GM19324 (cell line): ENCODE measurements around the gene CACNA1E.

Experiments used
- ATAC-seq: cut with Tn5 transposase; IDR thresholded peaks from one replicate; pipeline ENCODE4 v1.9.1; 2021; ENCODE audit warnings: mild to moderate bottlenecking, moderate library complexity; ENCODE audit not compliant: unreplicated experiment, low FRiP score

The CACNA1E gene

DNA sequence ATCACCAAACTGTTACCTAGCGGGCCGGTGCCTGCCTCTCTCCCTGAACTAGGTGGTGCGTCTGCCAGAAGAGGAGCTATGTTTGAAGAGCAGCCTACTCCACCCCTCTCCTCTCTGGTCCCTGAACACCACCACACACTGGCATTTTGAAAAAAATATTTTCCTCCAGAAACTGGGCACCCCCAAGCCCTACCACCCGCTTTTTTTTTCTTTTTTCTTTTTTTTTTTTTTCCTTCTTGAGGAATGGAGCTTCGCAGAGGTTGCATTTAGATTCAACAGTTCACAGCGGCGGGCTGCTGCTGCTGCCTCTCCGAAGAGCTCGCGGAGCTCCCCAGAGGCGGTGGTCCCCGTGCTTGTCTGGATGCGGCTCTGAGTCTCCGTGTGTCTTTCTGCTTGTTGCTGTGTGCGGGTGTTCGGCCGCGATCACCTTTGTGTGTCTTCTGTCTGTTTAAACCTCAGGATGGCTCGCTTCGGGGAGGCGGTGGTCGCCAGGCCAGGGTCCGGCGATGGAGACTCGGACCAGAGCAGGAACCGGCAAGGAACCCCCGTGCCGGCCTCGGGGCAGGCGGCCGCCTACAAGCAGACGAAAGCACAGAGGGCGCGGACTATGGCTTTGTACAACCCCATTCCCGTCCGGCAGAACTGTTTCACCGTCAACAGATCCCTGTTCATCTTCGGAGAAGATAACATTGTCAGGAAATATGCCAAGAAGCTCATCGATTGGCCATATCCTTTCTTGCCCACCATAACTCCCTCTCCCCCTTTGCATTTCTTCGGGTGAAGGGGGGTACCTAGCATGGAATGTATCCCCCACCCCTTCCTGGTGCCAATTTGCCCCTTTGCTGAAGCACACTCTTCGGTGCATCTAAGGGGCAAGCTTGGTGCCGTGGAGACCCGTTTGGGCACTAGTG is at the start of gene CACNA1E:
Gene CACNA1E (plus strand): TSS at position 233 of the 911 bp plus-strand sequence. CDS start 228 bp downstream, at position 461.
- ATAC-seq = no peak

GRCh38 chr1:181433931-181434330 is 49.4 kb upstream of the CACNA1E start:
- no peak for ATAC-seq

GRCh38 chr1:181438013-181438412 is 45.3 kb upstream of the CACNA1E start:
- ATAC-seq = no peak

GRCh38 chr1:181440510-181440909 is 42.8 kb upstream of the CACNA1E start:
- ATAC-seq = no peak

- no peak for ATAC-seq
Observed at GRCh38 chr1:181442181-181442525, 41.2 kb upstream of the CACNA1E start.

DNA sequence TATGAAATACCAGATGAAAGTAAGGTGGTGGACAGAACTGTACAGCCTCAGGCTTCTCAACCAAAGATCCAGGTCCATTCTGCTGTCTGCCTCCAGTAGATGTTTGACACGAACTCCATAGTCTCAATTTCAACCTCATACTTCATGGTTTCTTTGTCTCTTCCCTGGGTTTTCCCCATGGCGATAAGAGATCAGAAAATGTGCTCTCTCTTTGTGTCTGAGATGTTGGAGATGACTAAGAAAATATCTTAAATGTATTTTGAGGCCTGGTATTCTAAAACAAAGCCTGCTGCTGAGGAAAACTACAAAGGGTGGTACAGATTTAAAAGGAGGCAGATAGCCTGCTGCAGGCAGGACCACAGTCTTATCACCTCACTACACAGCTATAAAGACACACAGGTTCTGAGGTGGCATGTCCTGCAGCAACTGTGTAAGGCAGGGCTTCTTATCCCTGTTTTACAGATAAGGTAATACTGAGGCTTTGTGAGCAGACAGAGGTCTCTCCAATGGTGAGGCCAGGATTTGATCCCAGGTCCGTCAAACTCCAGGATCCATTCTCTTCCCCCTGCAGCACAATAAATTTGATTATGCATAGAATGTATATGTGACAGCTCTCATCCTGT is 40.0 kb upstream of the CACNA1E start:
- ATAC-seq = no peak

DNA sequence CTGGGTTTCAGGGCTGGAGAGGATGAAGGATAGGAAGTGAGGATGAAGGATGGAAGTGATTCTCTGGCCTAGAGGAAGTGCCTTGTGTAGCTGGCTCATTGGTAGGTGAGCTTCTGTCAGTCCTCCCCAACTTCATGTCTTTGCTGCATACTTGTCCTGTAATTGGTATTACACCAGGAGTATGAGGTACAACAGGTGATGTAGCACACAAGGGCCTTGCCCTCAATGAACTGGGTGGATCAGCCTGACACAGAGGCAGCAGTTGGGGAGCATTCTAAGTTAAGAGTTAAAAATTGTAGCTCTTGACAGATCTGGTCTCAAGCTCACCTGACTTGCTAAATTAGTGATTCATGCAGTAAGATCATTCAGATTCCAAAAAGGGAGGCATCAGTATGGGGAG is 37.9 kb upstream of the CACNA1E start:
- ATAC-seq = no peak

DNA sequence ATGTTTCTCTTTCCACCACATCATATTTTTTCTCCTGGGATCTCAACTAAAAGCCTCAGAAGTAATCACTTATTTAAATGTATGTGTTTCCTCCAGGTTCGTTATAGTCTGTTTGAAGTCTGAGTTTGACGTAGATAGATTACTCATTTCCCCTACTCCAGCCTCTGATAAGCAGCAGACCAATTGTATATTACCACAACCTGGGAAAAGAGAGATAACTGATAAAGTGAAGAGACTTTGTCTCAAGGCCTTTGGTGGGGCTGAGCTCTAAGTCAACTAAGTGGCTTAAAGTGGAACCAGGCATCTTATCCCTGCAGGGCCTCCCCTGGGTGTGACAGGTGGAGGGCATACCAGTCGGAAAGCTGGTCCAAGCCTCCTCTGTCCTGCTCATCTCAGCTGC is 34.9 kb upstream of the CACNA1E start:
- ATAC-seq = no peak

DNA sequence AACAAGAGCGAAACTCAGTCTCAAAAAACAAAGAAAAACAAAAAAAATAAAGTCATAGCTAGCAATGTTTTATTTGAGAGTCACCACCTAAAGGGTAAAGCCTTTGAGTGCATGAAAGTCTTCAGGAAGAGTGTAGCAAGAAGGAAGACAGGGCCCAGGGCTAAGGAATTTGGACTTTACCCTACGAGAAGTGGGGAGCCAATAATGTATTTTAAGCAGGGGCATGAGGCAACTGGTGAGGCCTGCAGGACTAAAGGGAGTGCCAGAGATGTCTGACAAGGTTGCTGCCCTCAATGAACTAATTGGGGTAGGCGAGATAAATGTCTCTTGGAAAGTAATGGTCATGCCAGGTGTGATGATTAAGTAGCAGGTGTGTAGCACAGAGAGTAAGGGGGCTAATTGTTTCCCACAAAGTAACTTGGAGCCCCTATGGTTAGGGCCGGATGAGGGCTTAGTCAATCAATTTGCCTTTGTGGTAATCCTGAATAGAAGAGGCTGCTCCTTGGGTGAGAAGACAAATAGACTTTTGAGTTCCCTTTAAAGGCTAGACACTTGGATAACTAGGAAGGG is 31.6 kb upstream of the CACNA1E start:
- no peak for ATAC-seq

DNA sequence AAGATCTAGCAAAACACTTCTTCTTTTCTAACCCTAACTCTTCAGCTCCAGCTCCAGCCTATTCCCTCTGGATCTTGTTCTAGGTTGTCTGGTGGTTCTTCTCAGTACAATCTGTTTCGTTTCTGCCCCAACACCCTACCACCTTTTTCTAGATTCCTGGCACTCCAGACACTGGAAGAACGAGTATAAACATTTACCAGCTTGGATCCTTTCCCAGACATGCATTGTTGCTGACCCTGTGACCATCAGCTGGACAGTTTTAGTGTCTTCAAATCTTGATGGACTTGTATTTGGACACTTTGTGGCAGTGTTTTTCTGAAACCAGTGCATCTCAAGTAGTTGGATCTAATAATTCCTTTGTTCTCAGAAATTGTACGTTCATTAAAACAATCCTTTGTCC is 30.6 kb upstream of the CACNA1E start:
- no peak for ATAC-seq

GRCh38 chr1:181453541-181454201 is 29.6 kb upstream of the CACNA1E start:
- no peak for ATAC-seq

- no peak for ATAC-seq
Observed at GRCh38 chr1:181456551-181456950, 26.8 kb upstream of the CACNA1E start.

DNA sequence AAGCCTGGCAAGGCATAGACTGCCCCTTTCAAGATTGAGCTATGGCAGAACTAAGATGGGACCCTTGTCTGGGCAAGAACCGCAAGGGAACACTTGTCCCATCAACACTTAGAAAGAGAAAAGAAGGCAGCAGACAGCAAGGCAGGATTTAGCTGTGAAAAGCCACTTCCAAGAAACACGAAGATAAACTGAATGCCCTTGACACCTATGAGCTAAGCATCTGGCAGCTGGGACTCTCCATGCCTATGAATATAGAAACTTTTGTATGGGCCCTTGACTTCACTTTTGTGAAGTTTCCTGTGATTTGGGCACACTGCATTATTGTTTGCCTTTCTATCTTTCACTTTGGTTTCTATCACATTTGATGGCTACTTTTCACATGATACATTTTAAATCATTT is 24.9 kb upstream of the CACNA1E start:
- ATAC-seq = no peak

- no peak for ATAC-seq
Observed at GRCh38 chr1:181459067-181459466, 24.2 kb upstream of the CACNA1E start.

- ATAC-seq = no peak
Observed at GRCh38 chr1:181469829-181470228, 13.5 kb upstream of the CACNA1E start.

- no peak for ATAC-seq
Observed at GRCh38 chr1:181475580-181475979, 7.7 kb upstream of the CACNA1E start.

DNA sequence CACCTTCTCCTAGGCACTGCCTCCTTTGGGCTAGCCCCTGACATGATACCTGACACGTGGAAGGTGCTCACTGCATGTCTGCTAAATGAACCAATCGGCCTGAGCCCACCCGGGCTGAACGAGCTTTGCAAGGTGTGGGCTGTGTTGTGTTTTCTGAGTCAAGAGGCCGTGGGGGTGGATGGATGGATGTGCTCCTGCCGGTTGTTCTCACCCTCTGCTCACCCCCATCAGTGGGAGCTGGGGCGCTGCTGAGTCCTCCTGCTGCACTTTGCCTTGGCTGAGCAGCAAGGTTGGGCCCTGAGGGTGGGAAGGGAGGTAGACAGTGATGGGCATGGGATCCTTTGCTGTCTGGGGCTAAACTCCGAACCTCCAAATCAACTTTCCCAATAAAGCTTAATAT is 6.7 kb upstream of the CACNA1E start:
- ATAC-seq = no peak

GRCh38 chr1:181478306-181478705 is 5.0 kb upstream of the CACNA1E start:
- ATAC-seq = no peak

GRCh38 chr1:181479137-181479745 is 4.1 kb upstream of the CACNA1E start:
- ATAC-seq = peak; percentile 53

DNA sequence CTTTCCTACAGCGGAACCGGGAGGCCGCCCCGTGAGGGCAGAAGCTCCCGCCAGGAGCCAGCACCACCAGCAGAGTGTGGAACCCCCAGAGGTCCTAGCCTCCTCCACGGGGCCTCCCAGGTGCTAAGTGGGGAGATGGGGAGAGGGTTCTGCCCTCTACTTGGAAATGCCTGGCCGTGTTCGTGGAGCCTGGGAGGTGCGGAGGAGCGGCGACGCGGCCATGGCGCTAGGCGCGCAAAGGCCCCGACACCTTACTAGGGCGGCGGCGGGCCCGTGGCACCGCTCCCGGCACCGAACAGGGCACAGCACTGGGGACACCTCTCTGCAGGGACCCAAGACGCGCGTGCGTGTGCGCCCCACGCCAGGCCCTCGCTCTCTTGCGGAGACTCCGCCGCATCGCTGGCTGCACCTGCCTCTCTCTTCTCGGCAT is 1.3 kb upstream of the CACNA1E start:
- ATAC-seq = no peak
